CD14-positive monocyte (primary cell): Measurements from ENCODE around the gene MPV17. TPM values are rescaled to one million over a fixed set of nuclear protein-coding genes. Genes with fewer than 3 reads are reported as not detected.

Source experiments
- DNase-seq, 3 donors: peaks; one replicate each; pipeline ENCODE4 v3.0.0-alpha.2; 2011 to 2022
- H2AFZ ChIP-seq: 2 replicates; pipeline ENCODE4 v1.6.0; 2012; ENCODE audit warnings: mild to moderate bottlenecking, low read depth, low read length, inconsistent platforms; ENCODE audit not compliant: insufficient read depth, poor library complexity, severe bottlenecking
- H3K27ac ChIP-seq, 2 donors: 1 replicate in 1 of 2; 2 replicates in 1 of 2; pipeline ENCODE4 v1.5.1; 2012 to 2013; ENCODE audit warnings: low read length in 2 of 2, control low read depth in 1 of 2, inconsistent platforms in 1 of 2, low read depth in 1 of 2, mild to moderate bottlenecking in 1 of 2
- H3K27me3 ChIP-seq, 2 donors: one replicate each; pipeline versions ENCODE4 v1.6.0 to v1.6.1; 2011 to 2013; ENCODE audit warnings: low read length in 2 of 2; ENCODE audit not compliant: control insufficient read depth in 2 of 2, insufficient read depth in 2 of 2
- H3K36me3 ChIP-seq, 2 donors: replicated peaks in 1 of 2; 1 replicate in 1 of 2; 2 replicates in 1 of 2; pipeline versions ENCODE4 v1.5.1 to v1.6.1; 2012 to 2013; ENCODE audit warnings: low read length in 2 of 2, control low read depth in 1 of 2, inconsistent platforms in 1 of 2, mild to moderate bottlenecking in 1 of 2; ENCODE audit not compliant: insufficient read depth in 2 of 2, control insufficient read depth in 1 of 2
- H3K4me1 ChIP-seq, 2 donors: 1 replicate in 1 of 2; 2 replicates in 1 of 2; pipeline versions ENCODE4 v1.5.1 to v1.6.1; 2012 to 2013; ENCODE audit warnings: low read length in 2 of 2, control low read depth in 1 of 2, inconsistent platforms in 1 of 2, mild to moderate bottlenecking in 1 of 2, moderate library complexity in 1 of 2; ENCODE audit not compliant: insufficient read depth in 2 of 2, control insufficient read depth in 1 of 2
- H3K4me2 ChIP-seq: replicated peaks from 2 replicates; pipeline ENCODE3; 2012; ENCODE audit warnings: low read length, moderate library complexity, mild to moderate bottlenecking; ENCODE audit not compliant: poor library complexity, severe bottlenecking; ENCODE audit errors: extremely low read depth
- H3K4me3 ChIP-seq, 3 experiments: fragments of 200-600 bp in 1 of 3; sonication (generic) in 1 of 3; replicated peaks in 1 of 3; 1 replicate in 2 of 3; 2 replicates in 1 of 3; pipeline ENCODE4 v1.5.1; 2011 to 2013; ENCODE audit warnings: low read length in 3 of 3, mild to moderate bottlenecking in 3 of 3, control low read depth in 2 of 3, low read depth in 2 of 3, inconsistent platforms in 1 of 3, moderate library complexity in 1 of 3
- H3K79me2 ChIP-seq: 2 replicates; pipeline ENCODE4 v1.6.0; 2012; ENCODE audit warnings: mild to moderate bottlenecking, control low read depth, inconsistent platforms, low read length, moderate library complexity; ENCODE audit not compliant: insufficient read depth
- H3K9ac ChIP-seq: 2 replicates; pipeline ENCODE4 v1.6.0; 2017; ENCODE audit warnings: low read length, mild to moderate bottlenecking; ENCODE audit not compliant: insufficient read depth, poor library complexity, severe bottlenecking
- H3K9me3 ChIP-seq, 2 donors: replicated peaks in 1 of 2; 1 replicate in 1 of 2; 2 replicates in 1 of 2; pipeline versions ENCODE4 v1.5.1 to v1.6.1; 2012 to 2013; ENCODE audit warnings: low read length in 2 of 2, control low read depth in 1 of 2; ENCODE audit not compliant: control insufficient read depth in 1 of 2, insufficient read depth in 1 of 2
- H4K20me1 ChIP-seq: 2 replicates; pipeline ENCODE4 v1.6.0; 2012; ENCODE audit warnings: mild to moderate bottlenecking, low read length, control low read depth, moderate library complexity; ENCODE audit not compliant: insufficient read depth
- H3K27ac Mint-ChIP-seq, 7 donors: one replicate each; pipeline ENCODE4 v1.8.0; 2020; ENCODE audit warnings: mild to moderate bottlenecking in 7 of 7, mixed read lengths in 7 of 7, moderate library complexity in 6 of 7, inconsistent platforms in 2 of 7
- H3K27me3 Mint-ChIP-seq, 3 donors: one replicate each; pipeline ENCODE4 v1.8.0; 2021 to 2022; ENCODE audit warnings: low read depth in 3 of 3, mild to moderate bottlenecking in 3 of 3, mixed read lengths in 3 of 3, moderate library complexity in 3 of 3, inconsistent platforms in 1 of 3
- H3K36me3 Mint-ChIP-seq, 2 donors: one replicate each; pipeline ENCODE4 v1.8.0; 2020; ENCODE audit warnings: mixed read lengths in 2 of 2, inconsistent platforms in 1 of 2, mild to moderate bottlenecking in 1 of 2
- H3K4me1 Mint-ChIP-seq: one replicate; pipeline ENCODE4 v1.8.0; 2020; ENCODE audit warnings: mild to moderate bottlenecking, mixed read lengths
- H3K4me3 Mint-ChIP-seq, 2 donors: one replicate each; pipeline ENCODE4 v1.8.0; 2020; ENCODE audit warnings: mild to moderate bottlenecking in 2 of 2, mixed read lengths in 2 of 2, moderate library complexity in 1 of 2
- H3K9me3 Mint-ChIP-seq, 7 donors: one replicate each; pipeline ENCODE4 v1.8.0; 2020 to 2022; ENCODE audit warnings: mixed read lengths in 7 of 7, mild to moderate bottlenecking in 6 of 7, moderate library complexity in 6 of 7, inconsistent platforms in 2 of 7
- CTCF ChIP-seq: fragments of 200-600 bp; IDR thresholded peaks from one replicate; pipeline ENCODE4 v1.8.0; 2022; ENCODE audit warnings: antibody characterized with exemption, mild to moderate bottlenecking
- WGBS: methylation state at CpG from one replicate; pipeline ENCODE4 v1.1.5; 2013; ENCODE audit warnings: missing lambda C conversion rate; ENCODE audit not compliant: insufficient coverage; 5-methylcytosine and 5-hydroxymethylcytosine counted together
- intact Hi-C, 2 donors: fragments of 100-400 bp; cut with micrococcal nuclease; formaldehyde crosslinking; loops; one replicate each; pipeline versions ENCODE4 v1.15.0 to v1.15.1; 2023
- polyA plus RNA-seq, 3 donors: library from polyadenylated mRNA; depleted of rRNA in 1 of 3; unstranded in 2 of 3; stranded (reverse) in 1 of 3; fragments of 300-500 nt in 2 of 3; fragments of >200 nt in 1 of 3; fragmentation: Illumina TruSeq in 2 of 3; gene quantifications; 1 replicate in 2 of 3; 2 replicates in 1 of 3; pipeline ENCODE4 v1.2.3, GENCODE V29; 2012 to 2021

The MPV17 gene
- polyA plus RNA-seq, 3 donors: 136 to 160 (median 160) TPM

- no peak overlapping the region for H3K27ac ChIP-seq
- H3K9ac ChIP-seq: no peak overlapping the region
- H3K4me1 Mint-ChIP-seq: peaks cover 24% of the 10 kb centered on the region
- peaks cover 92% of the 10 kb centered on the region for H3K79me2 ChIP-seq
- TF ChIP-seq CTCF: no peak
- no peaks in the 10 kb centered on the region for H3K9me3 ChIP-seq
- no peak overlapping the region for H2AFZ ChIP-seq
- WGBS: 98% methylated on average over 6 of the region's 6 CpGs
- H3K4me2 ChIP-seq: no peak overlapping the region
- no peak for DNase-seq
- no peaks in the 10 kb centered on the region for H3K9me3 Mint-ChIP-seq
- H3K4me1 ChIP-seq: peaks cover 8 to 14% of the 10 kb centered on the region in 2 donors
- intact Hi-C loops: no loop called here
- no peak overlapping the region for H3K4me3 Mint-ChIP-seq
- no peaks in the 10 kb centered on the region for H3K27me3 ChIP-seq
- H3K4me3 ChIP-seq: no peak overlapping the region
- H3K27ac Mint-ChIP-seq: peak overlapping the region in 1 of 7 donors; percentile 0
- peaks cover 17 to 45% of the 10 kb centered on the region in 2 donors for H3K36me3 Mint-ChIP-seq
- peaks cover 0 to 2% (median under 1%) of the 10 kb centered on the region in 3 donors for H3K27me3 Mint-ChIP-seq
- H4K20me1 ChIP-seq: peaks cover 59% of the 10 kb centered on the region
- peaks cover 5 to 26% of the 10 kb centered on the region in 2 donors for H3K36me3 ChIP-seq
These were observed 29.1 kb upstream of the MPV17 start for GRCh38 chr2:27351802-27352598.

GRCh38 chr2:27350106-27350693 lies 27.3 kb upstream of the MPV17 start:
- intact Hi-C loops: no loop called here
- peaks cover 19% of the 10 kb centered on the region for H3K4me1 Mint-ChIP-seq
- Histone ChIP-seq H3K9ac (no peak overlapping the region), H3K79me2 (peaks cover 95% of the 10 kb centered on the region), H2AFZ (no peak overlapping the region), H4K20me1 (peaks cover 77% of the 10 kb centered on the region), H3K4me2 (no peak overlapping the region), H3K36me3 (peaks cover 5 to 30% of the 10 kb centered on the region in 2 donors), H3K4me1 (peaks cover under 1 to 5% of the 10 kb centered on the region in 2 donors), H3K27ac (no peak overlapping the region), H3K9me3 (no peaks in the 10 kb centered on the region), H3K27me3 (no peaks in the 10 kb centered on the region), H3K4me3 (no peak overlapping the region)
- no peak for TF ChIP-seq CTCF
- no peak overlapping the region for H3K27ac Mint-ChIP-seq
- H3K27me3 Mint-ChIP-seq: peaks cover 0 to 2% (median 1%) of the 10 kb centered on the region in 3 donors
- WGBS: 98% methylated on average over 7 of the region's 7 CpGs
- DNase-seq: no peak
- peaks cover 21 to 45% of the 10 kb centered on the region in 2 donors for H3K36me3 Mint-ChIP-seq
- H3K9me3 Mint-ChIP-seq: no peaks in the 10 kb centered on the region
- H3K4me3 Mint-ChIP-seq: no peak overlapping the region
